Hepatocyte (in vitro differentiated cells): Measurements from ENCODE around the gene FAM200A.

Experiments
- EZH2phosphoT487 ChIP-seq: fragments of 200-600 bp; sonication (generic); IDR thresholded peaks from one replicate; pipeline ENCODE4 v1.6.1; 2018; ENCODE audit warnings: antibody characterized with exemption, mild to moderate bottlenecking, low read depth, moderate library complexity; ENCODE audit not compliant: unreplicated experiment, severe bottlenecking
- TF ChIP-seq, protein P1 (sequence below): fragments of 200-600 bp; sonication (generic); IDR thresholded peaks from 2 replicates; pipeline ENCODE4 v1.5.1; 2016; ENCODE audit warnings: antibody characterized with exemption, mild to moderate bottlenecking; ENCODE audit not compliant: poor library complexity

DNA sequence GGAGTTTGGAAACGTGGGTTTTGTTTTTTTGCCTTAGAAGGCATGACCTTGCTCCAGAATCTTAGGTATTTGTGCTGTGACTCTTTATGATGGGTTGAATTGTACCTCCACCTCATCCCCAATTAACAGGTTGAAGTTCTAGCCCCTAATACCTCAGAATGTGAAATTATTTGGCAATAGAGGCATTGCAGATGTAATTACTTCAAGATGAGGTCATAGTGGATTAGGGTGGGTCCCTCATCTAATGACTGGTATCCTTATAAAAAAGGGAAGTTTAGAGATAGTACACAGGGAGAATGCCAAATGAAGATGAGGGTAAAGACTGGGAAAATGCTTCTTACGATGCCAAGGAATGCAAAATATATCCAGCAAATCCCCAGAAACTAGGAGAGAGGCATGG is 3.0 kb upstream of the FAM200A start:
- TF ChIP-seq EZH2phosphoT487: no peak
- TF ChIP-seq, protein P1, sequence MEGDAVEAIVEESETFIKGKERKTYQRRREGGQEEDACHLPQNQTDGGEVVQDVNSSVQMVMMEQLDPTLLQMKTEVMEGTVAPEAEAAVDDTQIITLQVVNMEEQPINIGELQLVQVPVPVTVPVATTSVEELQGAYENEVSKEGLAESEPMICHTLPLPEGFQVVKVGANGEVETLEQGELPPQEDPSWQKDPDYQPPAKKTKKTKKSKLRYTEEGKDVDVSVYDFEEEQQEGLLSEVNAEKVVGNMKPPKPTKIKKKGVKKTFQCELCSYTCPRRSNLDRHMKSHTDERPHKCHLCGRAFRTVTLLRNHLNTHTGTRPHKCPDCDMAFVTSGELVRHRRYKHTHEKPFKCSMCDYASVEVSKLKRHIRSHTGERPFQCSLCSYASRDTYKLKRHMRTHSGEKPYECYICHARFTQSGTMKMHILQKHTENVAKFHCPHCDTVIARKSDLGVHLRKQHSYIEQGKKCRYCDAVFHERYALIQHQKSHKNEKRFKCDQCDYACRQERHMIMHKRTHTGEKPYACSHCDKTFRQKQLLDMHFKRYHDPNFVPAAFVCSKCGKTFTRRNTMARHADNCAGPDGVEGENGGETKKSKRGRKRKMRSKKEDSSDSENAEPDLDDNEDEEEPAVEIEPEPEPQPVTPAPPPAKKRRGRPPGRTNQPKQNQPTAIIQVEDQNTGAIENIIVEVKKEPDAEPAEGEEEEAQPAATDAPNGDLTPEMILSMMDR: no peak
